Neural cell (in vitro differentiated cells): ENCODE results near the gene ZSCAN16. TPM values are rescaled to one million over a fixed set of nuclear protein-coding genes. Genes with fewer than 3 reads are reported as not detected.

ENCODE experiments used
- H2AFZ ChIP-seq: fragments of 200-600, 300-800 bp; sonication (generic), shearing (Covaris generic); 2 replicates; pipeline ENCODE4 v1.6.0; 2014; ENCODE audit warnings: low read depth, mild to moderate bottlenecking, antibody characterized with exemption, low read length, moderate library complexity
- H3F3A ChIP-seq: fragments of 200-600 bp; shearing (Covaris generic); 2 replicates; pipeline ENCODE4 v1.6.1; 2016; ENCODE audit warnings: mild to moderate bottlenecking, moderate library complexity, mixed read lengths, antibody characterized with exemption, low read length; ENCODE audit not compliant: insufficient read depth, poor library complexity, severe bottlenecking
- H3K27ac ChIP-seq: fragments of 200-600, 300-800 bp; sonication (generic), shearing (Covaris generic); 2 replicates; pipeline ENCODE4 v1.5.1; 2014; ENCODE audit warnings: mild to moderate bottlenecking, low read length, moderate library complexity
- H3K27me3 ChIP-seq: fragments of 300-800, 200-600 bp; sonication (generic), shearing (Covaris generic); 2 replicates; pipeline ENCODE4 v1.6.0; 2014; ENCODE audit warnings: mild to moderate bottlenecking, low read depth, low read length, moderate library complexity; ENCODE audit not compliant: insufficient read depth
- H3K36me3 ChIP-seq: fragments of 300-800, 200-600 bp; sonication (generic), shearing (Covaris generic); 2 replicates; pipeline ENCODE4 v1.5.1; 2014; ENCODE audit warnings: mild to moderate bottlenecking, antibody characterized with exemption, low read length, moderate library complexity; ENCODE audit not compliant: insufficient read depth
- H3K4me2 ChIP-seq: fragments of 300-800, 200-600 bp; sonication (generic), shearing (Covaris generic); 2 replicates; pipeline ENCODE4 v1.6.0; 2014; ENCODE audit warnings: mild to moderate bottlenecking, low read length
- H3K4me3 ChIP-seq: fragments of 300-800, 200-600 bp; sonication (generic), shearing (Covaris generic); 2 replicates; pipeline ENCODE4 v1.5.1; 2014; ENCODE audit warnings: mild to moderate bottlenecking, low read length, moderate library complexity
- H3K79me2 ChIP-seq: fragments of 200-600 bp; shearing (Covaris generic); replicated peaks from 2 replicates; pipeline ENCODE4 v1.6.0; 2014; ENCODE audit warnings: mild to moderate bottlenecking, low read length, moderate library complexity; ENCODE audit not compliant: insufficient read depth
- H3K9ac ChIP-seq: fragments of 300-800, 200-600 bp; sonication (generic), shearing (Covaris generic); 2 replicates; pipeline ENCODE4 v1.6.1; 2016; ENCODE audit warnings: mild to moderate bottlenecking, low read length, mixed read lengths
- H3K9me2 ChIP-seq: fragments of 200-600 bp; shearing (Covaris generic); 2 replicates; pipeline ENCODE4 v1.6.1; 2016; ENCODE audit warnings: mild to moderate bottlenecking, low read length, mixed read lengths; ENCODE audit not compliant: insufficient read depth
- H3K9me3 ChIP-seq: fragments of 200-600, 300-800 bp; sonication (generic), shearing (Covaris generic); 2 replicates; pipeline ENCODE4 v1.6.1; 2016; ENCODE audit warnings: mild to moderate bottlenecking, mixed run types, low read length, moderate library complexity, mixed read lengths
- H4K20me1 ChIP-seq: fragments of 200-600 bp; shearing (Covaris generic); 2 replicates; pipeline ENCODE4 v1.6.1; 2016; ENCODE audit warnings: mild to moderate bottlenecking, mixed run types; ENCODE audit not compliant: insufficient read depth
- CTCF ChIP-seq: fragments of 450-650 bp; IDR thresholded peaks from 2 replicates; pipeline ENCODE4 v1.5.1; 2014; ENCODE audit warnings: antibody characterized with exemption, mild to moderate bottlenecking, moderate library complexity; ENCODE audit not compliant: poor library complexity, severe bottlenecking
- EP300 ChIP-seq: fragments of 450-650 bp; conservative IDR thresholded peaks from 2 replicates; pipeline ENCODE4 v1.6.1; 2014; ENCODE audit warnings: antibody characterized with exemption, mild to moderate bottlenecking, moderate library complexity; ENCODE audit not compliant: poor library complexity, severe bottlenecking
- MXI1 ChIP-seq: fragments of 450-650 bp; conservative IDR thresholded peaks from 2 replicates; pipeline ENCODE4 v1.6.1; 2014; ENCODE audit warnings: antibody characterized with exemption, mild to moderate bottlenecking; ENCODE audit not compliant: poor library complexity, severe bottlenecking
- POLR2AphosphoS5 ChIP-seq: IDR thresholded peaks from 2 replicates; pipeline ENCODE4 v1.6.1; 2012
- RAD21 ChIP-seq: fragments of 450-650 bp; conservative IDR thresholded peaks from 2 replicates; pipeline ENCODE4 v1.6.1; 2014; ENCODE audit warnings: antibody characterized with exemption, mild to moderate bottlenecking, moderate library complexity
- REST ChIP-seq: IDR thresholded peaks from 2 replicates; pipeline ENCODE4 v1.6.1; 2012; ENCODE audit warnings: borderline replicate concordance
- SMC3 ChIP-seq: fragments of 450-650 bp; conservative IDR thresholded peaks from 2 replicates; pipeline ENCODE4 v1.6.1; 2014; ENCODE audit warnings: antibody characterized with exemption, mild to moderate bottlenecking, moderate library complexity; ENCODE audit not compliant: poor library complexity
- TAF1 ChIP-seq: IDR thresholded peaks from 2 replicates; pipeline ENCODE4 v1.6.1; 2012; ENCODE audit warnings: low read depth
- polyA plus RNA-seq: library from polyadenylated mRNA; depleted of rRNA; stranded (reverse); fragments of >200 nt; gene quantifications from 2 replicates; pipeline ENCODE4 v1.2.3, GENCODE V29; 2014

The ZSCAN16 gene
- polyA plus RNA-seq, 1 donor from 2014 or later, result 31.9 TPM

- H3K9me2 ChIP-seq, result no peaks in the 10 kb centered on the region
- H3K27me3 ChIP-seq, result no peaks in the 10 kb centered on the region
- no peaks in the 10 kb centered on the region for H3K9me3 ChIP-seq
- no peak overlapping the region for H3K9ac ChIP-seq
- peaks cover 48% of the 10 kb centered on the region for H3K36me3 ChIP-seq
- H3F3A ChIP-seq, result no peaks in the 10 kb centered on the region
- no peak overlapping the region for H3K27ac ChIP-seq
- no peaks in the 10 kb centered on the region for H4K20me1 ChIP-seq
- H3K4me3 ChIP-seq, result no peak overlapping the region
- no peak for TF ChIP-seq TAF1
- no peak for TF ChIP-seq RAD21
- TF ChIP-seq REST, result no peak
- TF ChIP-seq CTCF, result no peak
- no peak for TF ChIP-seq EP300
- no peak for TF ChIP-seq MXI1
- no peak for TF ChIP-seq POLR2AphosphoS5
- no peak overlapping the region for H2AFZ ChIP-seq
- H3K79me2 ChIP-seq, result no peaks in the 10 kb centered on the region
- no peak overlapping the region for H3K4me2 ChIP-seq
Measured at GRCh38 chr6:28153546-28153945, 29.1 kb downstream of the ZSCAN16 start.

GRCh38 chr6:28154357-28154756 lies 29.9 kb downstream of the ZSCAN16 start:
- Histone ChIP-seq H3K9me3 (no peaks in the 10 kb centered on the region), H3F3A (no peaks in the 10 kb centered on the region), H2AFZ (no peak overlapping the region), H3K79me2 (no peaks in the 10 kb centered on the region), H3K9ac (no peak overlapping the region), H3K4me3 (no peak overlapping the region), H3K36me3 (peaks cover 42% of the 10 kb centered on the region), H3K9me2 (no peaks in the 10 kb centered on the region), H4K20me1 (no peaks in the 10 kb centered on the region), H3K27me3 (no peaks in the 10 kb centered on the region), H3K4me2 (no peak overlapping the region), H3K27ac (no peak overlapping the region)
- TF ChIP-seq SMC3, result no peak
- TF ChIP-seq RAD21, result no peak
- TF ChIP-seq POLR2AphosphoS5, result no peak
- TF ChIP-seq REST, result no peak
- TF ChIP-seq EP300, result no peak
- no peak for TF ChIP-seq MXI1
- no peak for TF ChIP-seq TAF1
